ENCODE measurements around the gene SLC43A1.

SLC43A1 gene

GRCh38 chr11:57467508-57468157 lies 47.9 kb downstream of the SLC43A1 start:
- no peak for ATAC-seq
- H3K27me3 Mint-ChIP-seq, result peaks cover 8% of the 10 kb centered on the region
- no peaks in the 10 kb centered on the region for H3K4me1 Mint-ChIP-seq
- no peaks in the 10 kb centered on the region for H3K36me3 Mint-ChIP-seq
- H3K27ac Mint-ChIP-seq, result no peak overlapping the region
- H3K4me3 Mint-ChIP-seq, result no peak overlapping the region
- no peaks in the 10 kb centered on the region for H3K9me3 Mint-ChIP-seq

DNA sequence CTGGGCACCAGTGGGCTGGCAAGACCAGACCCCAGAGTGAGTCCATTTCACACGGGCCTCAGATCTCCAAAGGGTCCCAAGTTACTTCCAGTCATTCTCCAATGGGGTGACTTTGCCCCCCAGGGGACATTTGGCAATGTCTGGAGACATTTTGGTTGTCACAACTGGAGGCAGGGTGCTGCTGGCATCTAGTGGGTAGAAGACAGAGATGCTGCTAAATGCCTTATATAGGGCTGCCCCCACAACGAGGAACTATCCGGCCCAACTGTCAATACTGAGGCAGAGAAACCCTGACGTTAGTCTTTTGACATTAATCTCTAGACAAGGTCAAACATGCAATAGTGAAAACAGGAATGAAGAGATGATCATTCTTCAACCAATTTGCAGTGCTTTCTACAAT lies 48.8 kb downstream of the SLC43A1 start:
- H3K27me3 Mint-ChIP-seq, result peaks cover 14% of the 10 kb centered on the region
- no peaks in the 10 kb centered on the region for H3K36me3 Mint-ChIP-seq
- no peak overlapping the region for H3K27ac Mint-ChIP-seq
- H3K4me1 Mint-ChIP-seq, result no peaks in the 10 kb centered on the region
- no peak for ATAC-seq
- no peaks in the 10 kb centered on the region for H3K9me3 Mint-ChIP-seq
- H3K4me3 Mint-ChIP-seq, result no peak overlapping the region

GRCh38 chr11:57464539-57465181 lies 50.8 kb downstream of the SLC43A1 start:
- H3K36me3 Mint-ChIP-seq, result no peaks in the 10 kb centered on the region
- no peak overlapping the region for H3K27ac Mint-ChIP-seq
- H3K4me1 Mint-ChIP-seq, result peaks cover 5% of the 10 kb centered on the region
- no peaks in the 10 kb centered on the region for H3K9me3 Mint-ChIP-seq
- no peak overlapping the region for H3K4me3 Mint-ChIP-seq
- H3K27me3 Mint-ChIP-seq, result peaks cover 29% of the 10 kb centered on the region
- no peak for ATAC-seq

DNA sequence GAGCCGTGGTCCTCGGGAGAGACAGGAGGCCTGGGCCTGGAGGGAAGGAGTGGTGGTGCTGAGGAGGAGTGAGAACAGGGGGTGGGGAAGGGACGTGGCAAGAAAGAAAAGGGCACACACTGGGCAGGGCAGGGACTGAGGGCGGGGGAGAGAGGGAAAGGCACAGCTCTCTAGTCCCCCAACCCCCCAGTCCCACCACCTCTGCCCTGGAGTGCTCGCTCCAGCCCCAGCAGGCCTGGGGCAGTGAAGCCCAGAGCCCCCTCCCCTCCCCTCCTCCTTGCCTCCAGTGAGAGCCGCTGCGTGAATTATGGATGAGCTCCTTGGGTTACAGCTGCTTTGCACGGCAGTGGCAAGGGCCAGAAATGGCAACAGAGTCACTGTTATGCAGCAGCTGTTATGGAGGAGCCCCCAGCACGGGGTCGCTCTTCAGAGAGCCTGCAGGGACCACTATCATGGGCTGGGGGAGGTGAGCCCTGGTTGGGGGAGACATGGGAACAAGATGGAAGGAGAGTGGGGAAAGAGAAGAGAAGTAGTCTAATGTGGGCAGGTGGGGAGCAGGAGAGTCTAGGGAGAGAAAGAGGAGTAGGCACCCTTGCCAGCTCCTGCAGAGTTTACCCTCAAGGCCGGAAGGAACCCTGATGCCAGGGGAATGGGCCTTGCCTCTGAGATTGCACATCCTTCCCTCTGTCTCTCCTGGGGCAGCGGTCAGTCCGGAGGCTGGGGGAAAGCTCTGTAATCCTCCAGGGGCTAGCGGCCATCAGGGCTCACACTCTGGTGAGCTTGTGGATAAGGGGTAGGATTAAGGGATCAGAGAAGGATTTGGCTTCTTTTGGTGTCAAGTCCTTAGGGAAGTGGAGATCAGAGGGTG lies 51.6 kb downstream of the SLC43A1 start:
- H3K36me3 Mint-ChIP-seq, result no peaks in the 10 kb centered on the region
- H3K4me3 Mint-ChIP-seq, result no peak overlapping the region
- H3K4me1 Mint-ChIP-seq, result peaks cover 12% of the 10 kb centered on the region
- peaks cover 36% of the 10 kb centered on the region for H3K27me3 Mint-ChIP-seq
- no peak overlapping the region for H3K27ac Mint-ChIP-seq
- ATAC-seq, result peak; percentile 40
- H3K9me3 Mint-ChIP-seq, result no peaks in the 10 kb centered on the region

GRCh38 chr11:57462597-57462996 lies 52.9 kb downstream of the SLC43A1 start:
- Mint-ChIP-seq H3K27ac (no peak overlapping the region), H3K9me3 (no peaks in the 10 kb centered on the region), H3K4me1 (peaks cover 24% of the 10 kb centered on the region), H3K4me3 (no peak overlapping the region), H3K36me3 (no peaks in the 10 kb centered on the region), H3K27me3 (peaks cover 38% of the 10 kb centered on the region)
- ATAC-seq, result no peak

- Mint-ChIP-seq H3K27ac (no peak overlapping the region), H3K4me3 (no peak overlapping the region), H3K4me1 (peaks cover 30% of the 10 kb centered on the region), H3K27me3 (peaks cover 36% of the 10 kb centered on the region), H3K36me3 (no peaks in the 10 kb centered on the region), H3K9me3 (no peaks in the 10 kb centered on the region)
- no peak for ATAC-seq
Observed at GRCh38 chr11:57461841-57462489, 53.5 kb downstream of the SLC43A1 start.

GRCh38 chr11:57460758-57461749 lies 54.4 kb downstream of the SLC43A1 start:
- Mint-ChIP-seq H3K36me3 (no peaks in the 10 kb centered on the region), H3K9me3 (no peaks in the 10 kb centered on the region), H3K27ac (no peak overlapping the region), H3K4me3 (no peak overlapping the region), H3K4me1 (peaks cover 31% of the 10 kb centered on the region), H3K27me3 (peaks cover 36% of the 10 kb centered on the region)
- ATAC-seq, result no peak

DNA sequence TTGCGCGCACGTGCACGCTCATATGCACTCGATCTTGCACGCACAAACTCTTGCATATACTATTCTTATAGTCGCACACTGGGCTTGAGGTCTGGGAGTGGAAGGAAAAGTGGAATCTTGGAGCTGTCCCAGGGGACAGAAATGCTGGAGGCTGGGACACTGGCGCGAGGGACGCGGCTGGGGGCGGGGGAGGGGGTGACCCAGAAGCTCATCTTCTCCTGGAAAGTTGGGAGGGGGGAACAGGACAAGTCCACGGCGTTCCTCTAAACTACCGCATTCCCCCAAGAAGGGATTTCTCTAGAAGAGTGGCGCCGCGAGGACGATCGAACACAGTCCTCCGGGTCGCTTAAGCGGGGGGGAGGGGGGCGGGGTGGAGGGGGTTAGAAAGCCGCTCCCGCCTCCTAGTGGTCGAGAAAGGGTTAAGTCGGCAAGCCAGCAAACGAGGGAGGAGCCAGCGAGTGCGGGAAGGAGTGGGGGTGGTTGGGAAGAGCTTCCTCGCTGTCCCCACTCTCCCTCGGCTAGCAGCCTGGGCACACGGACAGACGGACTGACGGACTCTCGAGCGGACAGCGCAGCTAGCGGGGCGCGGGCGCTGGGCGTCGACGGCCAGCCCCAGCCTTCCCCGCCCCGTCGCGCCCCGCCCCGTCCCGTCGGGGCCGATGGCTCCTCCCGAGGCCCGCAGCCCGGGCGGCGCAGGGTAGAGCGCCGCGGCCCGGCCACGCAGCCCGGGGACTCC lies 55.3 kb downstream of the SLC43A1 start, which contains the start of gene RTN4RL2:
Gene RTN4RL2, plus strand, starts transcription at position 507 of the 736 bp plus-strand sequence. CDS start 338 bp downstream, outside the sequence.
- no peaks in the 10 kb centered on the region for H3K9me3 Mint-ChIP-seq
- H3K27me3 Mint-ChIP-seq, result peaks cover 36% of the 10 kb centered on the region
- H3K4me1 Mint-ChIP-seq, result peaks cover 31% of the 10 kb centered on the region
- peak within 1 kb of the TSS; percentile 67 for H3K4me3 Mint-ChIP-seq
- no peaks in the 10 kb centered on the region for H3K36me3 Mint-ChIP-seq
- ATAC-seq, result no peak
- no peak within 1 kb of the TSS for H3K27ac Mint-ChIP-seq

DNA sequence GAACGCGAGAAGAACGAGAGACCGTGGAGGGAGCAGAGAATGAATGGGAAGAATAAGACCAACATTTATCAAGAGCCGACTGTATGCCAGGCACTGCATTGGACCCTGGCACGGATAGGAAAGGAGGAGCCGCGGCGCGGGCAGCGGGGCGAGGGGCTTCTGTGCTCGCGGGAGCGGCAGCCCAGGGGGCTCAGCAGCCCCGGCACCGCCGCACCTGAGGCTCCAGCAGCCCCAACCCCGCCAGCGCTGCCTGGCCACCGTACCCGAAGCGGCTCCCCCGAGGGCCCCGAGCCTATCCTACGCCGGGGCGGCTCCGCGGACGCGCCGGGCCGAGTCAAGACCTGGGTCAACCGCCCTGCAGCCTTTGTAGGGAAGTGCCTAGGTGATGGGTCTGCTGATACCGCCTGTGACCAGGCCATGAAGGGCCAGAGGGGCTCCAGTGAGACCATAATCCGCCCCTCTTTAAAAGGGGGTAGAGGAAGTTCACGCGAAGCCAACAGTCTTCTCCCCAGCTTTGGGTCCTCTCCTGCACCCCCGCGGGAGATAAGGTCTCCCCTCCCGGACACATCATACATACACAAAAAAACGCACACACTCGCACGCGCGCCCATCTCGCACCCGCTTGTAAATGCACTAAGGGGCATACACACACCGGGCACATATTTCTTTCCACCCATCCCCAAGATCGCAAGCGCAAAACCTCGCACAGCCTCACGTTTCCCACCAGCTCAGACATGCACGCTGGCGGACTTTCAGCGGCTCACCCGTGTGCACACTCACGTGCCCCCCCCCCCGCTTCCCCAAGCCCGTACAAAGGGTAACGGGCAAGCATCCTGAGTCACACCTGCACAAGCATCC lies 56.1 kb downstream of the SLC43A1 start:
- no peaks in the 10 kb centered on the region for H3K9me3 Mint-ChIP-seq
- peak overlapping the region; percentile 8 for H3K27ac Mint-ChIP-seq
- H3K4me1 Mint-ChIP-seq, result peaks cover 31% of the 10 kb centered on the region
- ATAC-seq, result peak; percentile 25
- peaks cover 36% of the 10 kb centered on the region for H3K27me3 Mint-ChIP-seq
- H3K4me3 Mint-ChIP-seq, result peak overlapping the region; percentile 83
- no peaks in the 10 kb centered on the region for H3K36me3 Mint-ChIP-seq

DNA sequence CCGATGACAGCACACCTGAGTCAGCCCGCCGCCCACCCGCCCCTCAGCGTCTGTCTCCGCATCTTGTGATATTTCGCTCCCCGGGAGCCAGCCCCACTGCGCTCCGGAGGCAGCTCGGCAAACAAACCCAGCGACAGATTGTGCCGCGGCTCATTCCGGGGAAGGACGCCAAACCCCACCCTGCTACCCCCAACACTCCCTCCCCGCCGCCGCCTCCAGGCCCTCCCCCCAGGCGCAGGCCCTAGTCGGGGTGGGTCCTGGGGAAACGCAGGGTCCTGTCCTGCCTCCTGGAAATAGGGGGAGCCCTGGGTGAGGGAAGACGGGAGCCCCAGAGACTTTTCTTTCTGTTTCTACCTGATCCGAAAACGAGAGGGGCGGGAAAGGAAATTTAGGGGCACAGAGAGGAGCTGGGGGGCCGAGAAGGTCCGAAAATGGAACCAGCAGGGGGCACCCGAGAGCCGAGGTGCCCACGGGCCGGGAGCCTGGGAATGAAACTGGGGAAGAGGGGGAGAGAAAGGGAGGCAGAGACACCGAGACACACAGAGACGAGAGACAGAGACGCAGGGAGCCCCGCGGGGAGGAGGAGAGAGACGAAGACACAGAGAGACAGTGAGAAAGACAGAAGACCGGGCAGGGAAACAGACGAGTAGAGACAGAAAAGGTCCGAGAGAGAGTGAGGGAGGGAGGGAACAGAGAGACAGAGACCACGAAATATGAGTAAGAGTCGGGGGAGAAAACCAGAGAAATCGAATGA lies 56.9 kb downstream of the SLC43A1 start:
- H3K27me3 Mint-ChIP-seq, result peaks cover 36% of the 10 kb centered on the region

DNA sequence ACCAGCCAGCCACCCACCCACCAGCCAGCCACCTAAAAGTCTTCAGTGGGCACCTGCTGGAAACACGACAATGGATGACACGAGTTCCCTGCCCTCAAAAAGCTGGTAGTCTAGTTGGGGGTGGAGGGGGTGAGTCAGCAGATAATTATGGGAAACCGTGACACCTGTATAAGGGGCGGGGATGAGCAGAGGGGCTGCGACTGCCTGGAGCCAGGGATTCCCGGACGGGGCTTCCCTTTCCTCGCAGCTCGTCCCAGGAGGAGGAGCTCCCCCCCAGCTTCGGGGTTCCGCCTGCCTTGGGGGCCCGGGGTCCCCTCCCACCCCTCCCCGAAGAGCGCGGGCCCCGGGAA lies 57.5 kb downstream of the SLC43A1 start:
- no peak overlapping the region for H3K27ac Mint-ChIP-seq
- H3K4me1 Mint-ChIP-seq, result peaks cover 31% of the 10 kb centered on the region
- H3K4me3 Mint-ChIP-seq, result no peak overlapping the region
- no peaks in the 10 kb centered on the region for H3K36me3 Mint-ChIP-seq
- ATAC-seq, result no peak
- no peaks in the 10 kb centered on the region for H3K9me3 Mint-ChIP-seq
- H3K27me3 Mint-ChIP-seq, result peaks cover 36% of the 10 kb centered on the region

More for the DNA sequence above, 56.9 kb downstream of the SLC43A1 start:
- Mint-ChIP-seq H3K9me3 (no peaks in the 10 kb centered on the region), H3K27ac (peak overlapping the region; percentile 8), H3K4me3 (peak overlapping the region; percentile 83), H3K4me1 (peaks cover 31% of the 10 kb centered on the region), H3K36me3 (no peaks in the 10 kb centered on the region)
- no peak for ATAC-seq

GRCh38 chr11:57457643-57458023 lies 57.9 kb downstream of the SLC43A1 start:
- Mint-ChIP-seq H3K36me3 (no peaks in the 10 kb centered on the region), H3K4me1 (peaks cover 31% of the 10 kb centered on the region), H3K27ac (no peak overlapping the region), H3K4me3 (peak overlapping the region; percentile 18), H3K9me3 (no peaks in the 10 kb centered on the region), H3K27me3 (peaks cover 36% of the 10 kb centered on the region)
- peak; percentile 29 for ATAC-seq
